Thoracic aorta (tissue), 2 donors: ENCODE data around the gene ACTN4. TPM values are rescaled to one million over a fixed set of nuclear protein-coding genes. Genes with fewer than 3 reads are reported as not detected.

Experiments
- ATAC-seq: fragments of 150-250 bp; one replicate; pipeline ENCODE4 v1.8.0; 2017; ENCODE audit warnings: low read depth; ENCODE audit not compliant: insufficient number of reproducible peaks, low FRiP score
- DNase-seq: peaks from one replicate; pipeline ENCODE4 v3.0.0-alpha.2; 2020; ENCODE audit warnings: low spot score
- H3K27ac ChIP-seq, 2 donors: fragments of 200-600 bp; sonication (generic); 1 replicate in 1 of 2; 2 replicates in 1 of 2; pipeline ENCODE4 v1.5.1; 2016; ENCODE audit warnings: mild to moderate bottlenecking in 2 of 2, moderate library complexity in 2 of 2
- H3K27me3 ChIP-seq: fragments of 200-600 bp; sonication (generic); replicated peaks from 2 replicates; pipeline ENCODE4 v1.6.0; 2016; ENCODE audit warnings: mild to moderate bottlenecking; ENCODE audit not compliant: insufficient read depth
- H3K36me3 ChIP-seq: fragments of 200-600 bp; sonication (generic); one replicate; pipeline ENCODE4 v1.5.1; 2016
- H3K4me1 ChIP-seq, 2 donors: fragments of 200-600 bp; sonication (generic); 1 replicate in 1 of 2; 2 replicates in 1 of 2; pipeline versions ENCODE4 v1.5.1 to v1.6.0; 2016; ENCODE audit warnings: low read depth in 2 of 2, mild to moderate bottlenecking in 1 of 2; ENCODE audit not compliant: control insufficient read depth in 1 of 2
- H3K4me3 ChIP-seq: fragments of 200-600 bp; sonication (generic); 2 replicates; pipeline ENCODE4 v1.5.1; 2016; ENCODE audit warnings: mild to moderate bottlenecking
- H3K9me3 ChIP-seq: fragments of 200-600 bp; sonication (generic); 2 replicates; pipeline ENCODE4 v1.5.1; 2016
- total RNA-seq, 2 donors: library from RNA; depleted of rRNA; stranded (reverse); fragments of >200 nt; gene quantifications; one replicate each; pipeline versions ENCODE4 v1.1.0 to v1.2.3, GENCODE V29; 2016
- TF ChIP-seq, protein P1 (sequence below): fragments of 200-600 bp; sonication (generic); IDR thresholded peaks from one replicate; pipeline ENCODE4 v1.5.1; 2019; ENCODE audit warnings: antibody characterized with exemption

Gene ACTN4
- total RNA-seq, 2 donors from 2014 or later: 668 to 1,387 TPM

DNA sequence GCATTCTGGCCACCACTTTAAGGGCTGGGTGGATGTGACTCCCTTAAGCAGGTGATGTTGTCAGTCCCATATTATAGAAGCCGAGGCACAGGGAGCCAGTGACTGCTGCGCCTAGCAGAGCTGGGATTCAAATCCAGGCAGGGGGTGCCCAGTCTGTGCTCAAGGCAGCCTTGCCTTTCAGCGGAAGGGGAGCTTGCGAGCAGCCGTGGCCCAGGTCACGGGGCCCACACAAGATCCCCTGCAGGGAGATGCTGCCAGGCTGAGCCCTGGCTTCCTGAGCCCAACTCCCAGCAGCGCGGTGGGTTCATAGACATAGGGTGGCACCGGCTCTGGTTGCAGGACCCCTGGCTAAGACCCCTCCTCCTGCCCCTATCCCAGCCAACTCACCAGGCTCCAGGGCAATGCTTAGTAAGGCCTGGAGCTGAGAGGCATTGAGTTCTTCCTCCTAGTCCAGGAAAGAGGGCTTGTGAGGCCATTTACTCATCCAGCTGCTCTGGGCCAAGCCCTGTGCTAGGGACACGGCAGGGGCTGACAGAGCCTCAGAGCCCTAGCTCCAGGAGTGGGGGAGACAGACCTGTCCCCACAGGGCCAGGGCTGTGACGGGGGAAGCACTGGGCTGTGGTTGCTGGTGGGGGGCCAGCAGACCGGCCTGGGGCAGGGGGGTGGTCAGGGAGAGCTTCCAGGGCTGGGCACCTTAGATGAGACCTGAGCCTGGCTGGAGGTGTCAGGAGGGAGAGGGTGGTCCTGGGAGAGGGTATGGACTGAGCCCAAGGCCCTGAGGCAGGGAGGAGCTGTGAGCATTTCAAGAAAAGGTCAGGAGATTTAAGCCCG lies 87.2 kb downstream of the ACTN4 start:
- Histone ChIP-seq H3K4me1 (peaks cover 3 to 18% of the 10 kb centered on the region in 2 donors), H3K4me3 (no peak overlapping the region), H3K27ac (peak overlapping the region; percentile 70 to 81), H3K27me3 (no peaks in the 10 kb centered on the region), H3K9me3 (no peaks in the 10 kb centered on the region), H3K36me3 (peaks cover 9% of the 10 kb centered on the region)
- TF ChIP-seq, protein P1, sequence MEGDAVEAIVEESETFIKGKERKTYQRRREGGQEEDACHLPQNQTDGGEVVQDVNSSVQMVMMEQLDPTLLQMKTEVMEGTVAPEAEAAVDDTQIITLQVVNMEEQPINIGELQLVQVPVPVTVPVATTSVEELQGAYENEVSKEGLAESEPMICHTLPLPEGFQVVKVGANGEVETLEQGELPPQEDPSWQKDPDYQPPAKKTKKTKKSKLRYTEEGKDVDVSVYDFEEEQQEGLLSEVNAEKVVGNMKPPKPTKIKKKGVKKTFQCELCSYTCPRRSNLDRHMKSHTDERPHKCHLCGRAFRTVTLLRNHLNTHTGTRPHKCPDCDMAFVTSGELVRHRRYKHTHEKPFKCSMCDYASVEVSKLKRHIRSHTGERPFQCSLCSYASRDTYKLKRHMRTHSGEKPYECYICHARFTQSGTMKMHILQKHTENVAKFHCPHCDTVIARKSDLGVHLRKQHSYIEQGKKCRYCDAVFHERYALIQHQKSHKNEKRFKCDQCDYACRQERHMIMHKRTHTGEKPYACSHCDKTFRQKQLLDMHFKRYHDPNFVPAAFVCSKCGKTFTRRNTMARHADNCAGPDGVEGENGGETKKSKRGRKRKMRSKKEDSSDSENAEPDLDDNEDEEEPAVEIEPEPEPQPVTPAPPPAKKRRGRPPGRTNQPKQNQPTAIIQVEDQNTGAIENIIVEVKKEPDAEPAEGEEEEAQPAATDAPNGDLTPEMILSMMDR: no peak
- DNase-seq (no peak), ATAC-seq (no peak)

DNA sequence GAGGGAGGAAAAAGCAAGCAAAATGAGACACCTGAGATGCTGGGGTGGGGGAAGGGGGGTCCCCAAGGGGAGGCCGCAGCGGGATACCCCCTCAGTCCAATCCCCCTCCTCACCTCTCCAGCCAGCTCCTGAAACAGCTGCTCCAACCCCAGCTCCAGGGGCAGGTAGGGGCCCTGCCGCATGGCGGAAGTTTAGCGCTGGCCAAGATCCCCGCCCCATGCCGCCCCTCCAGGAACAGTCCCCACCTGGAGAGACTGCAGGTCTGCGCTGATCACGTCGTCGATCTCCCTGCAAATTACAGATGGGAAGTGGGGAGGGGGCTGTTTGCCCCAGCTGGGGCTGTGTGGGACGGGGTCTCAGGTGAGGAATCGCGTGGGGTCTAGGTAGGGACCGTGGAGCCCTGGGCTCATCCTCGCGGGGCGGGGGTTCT lies 87.8 kb downstream of the ACTN4 start:
- TF ChIP-seq, protein P1: no peak
- Histone ChIP-seq H3K9me3 (no peaks in the 10 kb centered on the region), H3K27ac (peak overlapping the region; percentile 70 to 81), H3K27me3 (no peaks in the 10 kb centered on the region), H3K36me3 (peaks cover 9% of the 10 kb centered on the region), H3K4me1 (peaks cover 3 to 18% of the 10 kb centered on the region in 2 donors), H3K4me3 (peak overlapping the region; percentile 10)
- ATAC-seq: no peak
- no peak for DNase-seq

DNA sequence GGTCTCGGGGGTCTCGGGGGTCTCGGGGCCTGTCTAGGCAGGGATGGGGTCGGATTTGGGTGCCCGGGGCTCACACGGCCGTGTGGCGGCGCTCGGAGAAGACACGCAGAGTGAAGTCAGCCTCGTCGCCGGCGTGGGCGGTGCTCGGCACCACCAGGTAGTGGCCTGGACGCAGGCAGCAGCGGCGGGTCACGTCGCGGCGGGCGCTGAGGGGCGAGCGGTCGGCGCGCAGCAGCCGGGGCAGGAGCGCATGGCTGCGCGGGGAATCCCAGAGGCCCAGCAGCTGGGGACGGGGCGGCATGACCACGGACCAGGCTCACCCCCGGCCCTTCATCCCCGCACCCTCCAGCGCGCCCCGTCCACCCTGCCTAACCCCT lies 88.6 kb downstream of the ACTN4 start:
- TF ChIP-seq, protein P1: no peak
- Histone ChIP-seq H3K4me1 (peaks cover 3 to 18% of the 10 kb centered on the region in 2 donors), H3K9me3 (no peaks in the 10 kb centered on the region), H3K4me3 (peak overlapping the region; percentile 63), H3K36me3 (peaks cover 2% of the 10 kb centered on the region), H3K27me3 (no peaks in the 10 kb centered on the region), H3K27ac (no peak overlapping the region)
- ATAC-seq (no peak), DNase-seq (no peak)

DNA sequence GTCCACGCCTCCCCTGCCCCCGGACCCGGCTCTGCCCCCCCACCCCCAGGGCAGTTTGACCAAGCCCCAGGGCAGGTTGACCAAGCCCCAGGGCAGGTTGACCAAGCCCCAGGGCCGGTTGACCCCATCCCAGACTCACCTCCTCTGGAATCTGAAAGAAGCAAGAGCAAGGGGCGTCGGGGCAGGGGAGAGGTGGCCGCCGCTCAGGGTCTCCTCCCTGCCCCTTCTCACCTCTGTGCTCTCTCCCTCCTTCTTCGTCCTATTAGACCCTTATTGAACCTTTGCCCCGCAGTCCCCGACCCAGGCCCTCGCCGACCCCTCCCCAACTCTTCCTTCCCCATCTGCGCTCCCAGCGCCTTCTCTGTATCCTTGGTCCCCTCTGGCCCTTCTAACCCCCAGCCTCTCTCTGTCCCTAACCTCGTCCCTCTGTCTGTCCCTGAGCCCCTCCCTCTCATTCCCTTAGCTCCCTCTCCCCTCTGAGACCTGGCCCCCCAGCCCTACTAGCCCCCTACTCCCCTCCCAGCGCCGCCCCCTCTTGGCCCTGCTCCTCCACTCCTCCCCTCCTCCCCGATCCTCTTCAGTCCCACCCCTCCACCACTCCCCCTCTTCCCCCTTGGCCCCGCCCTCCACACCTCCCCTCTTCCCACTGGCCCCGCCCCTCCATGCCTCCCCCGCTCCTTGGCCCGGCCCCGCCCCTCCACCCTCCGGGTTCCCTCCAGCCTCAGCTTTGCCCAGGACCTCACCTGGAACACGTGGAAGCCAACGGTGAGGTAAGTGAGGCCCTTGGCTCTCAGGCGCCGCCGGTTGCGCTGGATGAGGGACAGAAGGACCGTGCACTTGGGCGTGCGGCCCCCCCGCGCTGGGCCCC lies 89.2 kb downstream of the ACTN4 start:
- no peak for DNase-seq

More for the DNA sequence above, 89.2 kb downstream of the ACTN4 start:
- no peak for ATAC-seq
- Histone ChIP-seq H3K9me3 (no peaks in the 10 kb centered on the region), H3K4me3 (peak overlapping the region; percentile 63), H3K27ac (no peak overlapping the region), H3K4me1 (peaks cover 3 to 18% of the 10 kb centered on the region in 2 donors), H3K27me3 (no peaks in the 10 kb centered on the region), H3K36me3 (no peaks in the 10 kb centered on the region)
- TF ChIP-seq, protein P1: no peak
